T-helper 17 cell (primary cell): Measurements from ENCODE around the gene IGF1R. TPM values are rescaled to one million over a fixed set of nuclear protein-coding genes. Genes with fewer than 3 reads are reported as not detected.

Experiments used
- ATAC-seq: fragments of 150-1000 bp; cut with Tn5 transposase; 2 replicates; pipeline ENCODE4 v1.10.0; 2021; ENCODE audit warnings: mild to moderate bottlenecking, moderate library complexity
- DNase-seq, 3 donors: peaks; one replicate each; pipeline versions ENCODE4 v3.0.0 to v3.0.0-alpha.2; 2020 to 2021
- H3K9me3 ChIP-seq: one replicate; pipeline ENCODE4 v1.7.0; 2013; ENCODE audit warnings: low read length, mild to moderate bottlenecking; ENCODE audit not compliant: control insufficient read depth, poor library complexity, severe bottlenecking
- H3K27ac Mint-ChIP-seq: one replicate; pipeline ENCODE4 v1.8.0; 2022; ENCODE audit warnings: mild to moderate bottlenecking, moderate library complexity, mixed read lengths
- H3K27me3 Mint-ChIP-seq: one replicate; pipeline ENCODE4 v1.8.0; 2022; ENCODE audit warnings: mixed read lengths
- H3K36me3 Mint-ChIP-seq: one replicate; pipeline ENCODE4 v1.8.0; 2022; ENCODE audit warnings: low read depth, mixed read lengths
- H3K4me1 Mint-ChIP-seq: one replicate; pipeline ENCODE4 v1.8.0; 2022; ENCODE audit warnings: mild to moderate bottlenecking, mixed read lengths
- H3K4me3 Mint-ChIP-seq: one replicate; pipeline ENCODE4 v1.8.0; 2022; ENCODE audit warnings: mild to moderate bottlenecking, moderate library complexity, mixed read lengths
- total RNA-seq, 4 donors: library from RNA in 2 of 4; stranded (reverse) in 2 of 4; gene quantifications; one replicate each; pipeline ENCODE4 v1.2.3 and lab custom pipeline; 2022 to 2026

The IGF1R gene
- total RNA-seq, 2 donors from 2014 or later: 13.7 to 27.1 TPM

GRCh38 chr15:98901434-98902072 is 253.2 kb downstream of the IGF1R start:
- Mint-ChIP-seq H3K27ac (no peak overlapping the region), H3K27me3 (no peaks in the 10 kb centered on the region), H3K4me1 (peaks cover 10% of the 10 kb centered on the region), H3K36me3 (peaks cover 2% of the 10 kb centered on the region), H3K4me3 (peak overlapping the region; percentile 39)
- DNase-seq (no peak), ATAC-seq (no peak)
- no peaks in the 10 kb centered on the region for H3K9me3 ChIP-seq

- Mint-ChIP-seq H3K36me3 (no peaks in the 10 kb centered on the region), H3K27ac (peak overlapping the region; percentile 8), H3K4me3 (no peak overlapping the region), H3K4me1 (peaks cover 10% of the 10 kb centered on the region), H3K27me3 (no peaks in the 10 kb centered on the region)
- ATAC-seq (no peak), DNase-seq (no peak)
- H3K9me3 ChIP-seq: no peaks in the 10 kb centered on the region
These were observed 254.6 kb downstream of the IGF1R start for GRCh38 chr15:98902931-98903330.

- DNase-seq (no peak), ATAC-seq (no peak)
- H3K27ac Mint-ChIP-seq: peak overlapping the region; percentile 8
- no peaks in the 10 kb centered on the region for H3K27me3 Mint-ChIP-seq
- H3K9me3 ChIP-seq: no peaks in the 10 kb centered on the region
- H3K4me3 Mint-ChIP-seq: no peak overlapping the region
- no peaks in the 10 kb centered on the region for H3K36me3 Mint-ChIP-seq
- peaks cover 10% of the 10 kb centered on the region for H3K4me1 Mint-ChIP-seq
These were observed 255.2 kb downstream of the IGF1R start for GRCh38 chr15:98903377-98904018.

- H3K9me3 ChIP-seq: no peaks in the 10 kb centered on the region
- no peak for ATAC-seq
- Mint-ChIP-seq H3K27ac (no peak overlapping the region), H3K27me3 (no peaks in the 10 kb centered on the region), H3K4me1 (peaks cover 10% of the 10 kb centered on the region), H3K36me3 (no peaks in the 10 kb centered on the region), H3K4me3 (no peak overlapping the region)
- no peak for DNase-seq
These were observed 256.2 kb downstream of the IGF1R start for GRCh38 chr15:98904544-98904943.

GRCh38 chr15:98905963-98906711 is 257.8 kb downstream of the IGF1R start:
- ATAC-seq (no peak), DNase-seq (no peak)
- no peak overlapping the region for H3K27ac Mint-ChIP-seq
- H3K9me3 ChIP-seq: no peaks in the 10 kb centered on the region
- H3K4me3 Mint-ChIP-seq: no peak overlapping the region
- no peaks in the 10 kb centered on the region for H3K27me3 Mint-ChIP-seq
- peaks cover 10% of the 10 kb centered on the region for H3K4me1 Mint-ChIP-seq
- H3K36me3 Mint-ChIP-seq: no peaks in the 10 kb centered on the region

GRCh38 chr15:98906712-98907083 is 258.4 kb downstream of the IGF1R start:
- Mint-ChIP-seq H3K4me3 (no peak overlapping the region), H3K27me3 (no peaks in the 10 kb centered on the region), H3K36me3 (no peaks in the 10 kb centered on the region), H3K27ac (no peak overlapping the region), H3K4me1 (peaks cover 5% of the 10 kb centered on the region)
- H3K9me3 ChIP-seq: no peaks in the 10 kb centered on the region
- no peak for ATAC-seq
- no peak for DNase-seq

GRCh38 chr15:98907927-98908471 is 259.7 kb downstream of the IGF1R start:
- H3K4me1 Mint-ChIP-seq: peaks cover 4% of the 10 kb centered on the region
- DNase-seq (no peak), ATAC-seq (no peak)
- no peaks in the 10 kb centered on the region for H3K9me3 ChIP-seq
- no peak overlapping the region for H3K4me3 Mint-ChIP-seq
- H3K27me3 Mint-ChIP-seq: no peaks in the 10 kb centered on the region
- H3K36me3 Mint-ChIP-seq: no peaks in the 10 kb centered on the region
- no peak overlapping the region for H3K27ac Mint-ChIP-seq

- no peaks in the 10 kb centered on the region for H3K9me3 ChIP-seq
- Mint-ChIP-seq H3K27me3 (no peaks in the 10 kb centered on the region), H3K27ac (no peak overlapping the region), H3K4me3 (no peak overlapping the region), H3K36me3 (peaks cover 3% of the 10 kb centered on the region), H3K4me1 (peaks cover under 1% of the 10 kb centered on the region)
- ATAC-seq (no peak), DNase-seq (no peak)
These were observed 261.9 kb downstream of the IGF1R start for GRCh38 chr15:98909968-98910885.

- H3K27ac Mint-ChIP-seq: no peak overlapping the region
- H3K4me3 Mint-ChIP-seq: no peak overlapping the region
- ATAC-seq (no peak), DNase-seq (no peak)
- peaks cover 2% of the 10 kb centered on the region for H3K4me1 Mint-ChIP-seq
- peaks cover 5% of the 10 kb centered on the region for H3K36me3 Mint-ChIP-seq
- no peaks in the 10 kb centered on the region for H3K9me3 ChIP-seq
- H3K27me3 Mint-ChIP-seq: no peaks in the 10 kb centered on the region
These were observed 266.3 kb downstream of the IGF1R start for GRCh38 chr15:98914626-98915025.

- ATAC-seq: no peak
- no peak for DNase-seq
- H3K4me1 Mint-ChIP-seq: peaks cover 2% of the 10 kb centered on the region
- no peaks in the 10 kb centered on the region for H3K9me3 ChIP-seq
- H3K27me3 Mint-ChIP-seq: no peaks in the 10 kb centered on the region
- no peak overlapping the region for H3K27ac Mint-ChIP-seq
- H3K36me3 Mint-ChIP-seq: peaks cover 5% of the 10 kb centered on the region
- no peak overlapping the region for H3K4me3 Mint-ChIP-seq
These were observed 268.5 kb downstream of the IGF1R start for GRCh38 chr15:98916826-98917225.

- ATAC-seq: no peak
- Mint-ChIP-seq H3K36me3 (peaks cover 5% of the 10 kb centered on the region), H3K27ac (no peak overlapping the region)
These were observed 269.1 kb downstream of the IGF1R start for GRCh38 chr15:98917417-98917816.

GRCh38 chr15:98920091-98920880 is 271.9 kb downstream of the IGF1R start:
- Mint-ChIP-seq H3K27ac (peak overlapping the region; percentile 39), H3K36me3 (peaks cover under 1% of the 10 kb centered on the region), H3K4me3 (no peak overlapping the region), H3K4me1 (peaks cover 1% of the 10 kb centered on the region), H3K27me3 (no peaks in the 10 kb centered on the region)
- no peaks in the 10 kb centered on the region for H3K9me3 ChIP-seq
- ATAC-seq: no peak
- DNase-seq: no peak

More at GRCh38 chr15:98917417-98917816, 269.1 kb downstream of the IGF1R start:
- no peak for DNase-seq
- Mint-ChIP-seq H3K27me3 (no peaks in the 10 kb centered on the region), H3K4me3 (no peak overlapping the region), H3K4me1 (peaks cover 2% of the 10 kb centered on the region)
- no peaks in the 10 kb centered on the region for H3K9me3 ChIP-seq
